ENCODE data around the gene ADAM17. TPM values are rescaled to one million over a fixed set of nuclear protein-coding genes. Genes with fewer than 3 reads are reported as not detected.
"Not testable (repeated sequence)": the region's sequence is repeated elsewhere in the genome, so short reads cannot be mapped to it uniquely, and the experiment has no call there.

The ADAM17 gene
- total and polyA plus RNA-seq, 10 donors, result 9.4 to 54.0 (median 32.5) TPM

DNA sequence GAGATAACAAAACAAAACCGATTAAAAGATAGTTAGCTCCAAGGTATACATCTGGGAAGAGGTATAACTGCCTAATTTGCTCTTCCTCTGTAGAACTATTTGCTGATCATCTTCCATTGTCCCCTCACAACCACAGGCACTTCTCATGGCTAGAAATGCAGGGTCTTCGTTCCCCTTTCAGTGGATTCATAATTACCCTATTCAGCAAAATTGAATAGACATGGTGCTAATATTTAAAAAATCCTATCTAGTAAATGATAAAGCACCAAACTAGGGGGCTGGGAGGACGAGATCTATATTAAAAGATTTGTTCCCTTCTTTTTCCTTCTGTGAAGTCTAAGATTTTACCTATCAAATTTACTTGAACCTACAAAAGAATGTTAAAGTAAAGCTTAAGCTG, 30.8 kb upstream of the ADAM17 start:
- peaks cover 2 to 96% (median 55%) of the 10 kb centered on the region in 6 donors for H3K36me3 ChIP-seq
- no peak overlapping the region for H3K27ac ChIP-seq
- no peak overlapping the region for H3K4me3 ChIP-seq
- no peaks in the 10 kb centered on the region for H3K27me3 ChIP-seq (replicated peaks in 1 of 7)
- WGBS, 5 donors, result 91 to 95% (median 94%) methylated on average over 3 of the region's 3 CpGs
- TF ChIP-seq POLR2A (IDR thresholded peaks at IDR 0.05) (no peak), POLR2AphosphoS5 (IDR thresholded peaks at IDR 0.05) (no peak)
- TF ChIP-seq, protein P1, sequence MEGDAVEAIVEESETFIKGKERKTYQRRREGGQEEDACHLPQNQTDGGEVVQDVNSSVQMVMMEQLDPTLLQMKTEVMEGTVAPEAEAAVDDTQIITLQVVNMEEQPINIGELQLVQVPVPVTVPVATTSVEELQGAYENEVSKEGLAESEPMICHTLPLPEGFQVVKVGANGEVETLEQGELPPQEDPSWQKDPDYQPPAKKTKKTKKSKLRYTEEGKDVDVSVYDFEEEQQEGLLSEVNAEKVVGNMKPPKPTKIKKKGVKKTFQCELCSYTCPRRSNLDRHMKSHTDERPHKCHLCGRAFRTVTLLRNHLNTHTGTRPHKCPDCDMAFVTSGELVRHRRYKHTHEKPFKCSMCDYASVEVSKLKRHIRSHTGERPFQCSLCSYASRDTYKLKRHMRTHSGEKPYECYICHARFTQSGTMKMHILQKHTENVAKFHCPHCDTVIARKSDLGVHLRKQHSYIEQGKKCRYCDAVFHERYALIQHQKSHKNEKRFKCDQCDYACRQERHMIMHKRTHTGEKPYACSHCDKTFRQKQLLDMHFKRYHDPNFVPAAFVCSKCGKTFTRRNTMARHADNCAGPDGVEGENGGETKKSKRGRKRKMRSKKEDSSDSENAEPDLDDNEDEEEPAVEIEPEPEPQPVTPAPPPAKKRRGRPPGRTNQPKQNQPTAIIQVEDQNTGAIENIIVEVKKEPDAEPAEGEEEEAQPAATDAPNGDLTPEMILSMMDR (IDR thresholded peaks at IDR 0.05 in 8 of 11, conservative IDR thresholded peaks at IDR 0.05 in 3 of 11), result no peak
- DNase-seq, result no peak
- H3K9me3 ChIP-seq, result no peaks in the 10 kb centered on the region
- H3K4me1 ChIP-seq, result no peaks in the 10 kb centered on the region
- intact Hi-C loops (cut with DNase I; ENCODE audit: low total_unique reads), result no loop called here

- H3K27me3 ChIP-seq (replicated peaks in 1 of 7), result no peaks in the 10 kb centered on the region
- H3K27ac ChIP-seq, result no peak overlapping the region
- 95 to 98% (median 97%) methylated on average over 5 of the region's 5 CpGs for WGBS, 5 donors
- intact Hi-C loops (cut with DNase I; ENCODE audit: low total_unique reads), result no loop called here
- H3K36me3 ChIP-seq, result peaks cover 2 to 91% (median 51%) of the 10 kb centered on the region in 6 donors
- DNase-seq, result no peak
- TF ChIP-seq, protein P1 (IDR thresholded peaks at IDR 0.05 in 8 of 11, conservative IDR thresholded peaks at IDR 0.05 in 3 of 11), result no peak
- no peak for TF ChIP-seq POLR2AphosphoS5 (IDR thresholded peaks at IDR 0.05)
- H3K4me1 ChIP-seq, result no peaks in the 10 kb centered on the region
- H3K4me3 ChIP-seq, result no peak overlapping the region
- no peaks in the 10 kb centered on the region for H3K9me3 ChIP-seq
Measured at GRCh38 chr2:9585486-9585885, 29.9 kb upstream of the ADAM17 start.

DNA sequence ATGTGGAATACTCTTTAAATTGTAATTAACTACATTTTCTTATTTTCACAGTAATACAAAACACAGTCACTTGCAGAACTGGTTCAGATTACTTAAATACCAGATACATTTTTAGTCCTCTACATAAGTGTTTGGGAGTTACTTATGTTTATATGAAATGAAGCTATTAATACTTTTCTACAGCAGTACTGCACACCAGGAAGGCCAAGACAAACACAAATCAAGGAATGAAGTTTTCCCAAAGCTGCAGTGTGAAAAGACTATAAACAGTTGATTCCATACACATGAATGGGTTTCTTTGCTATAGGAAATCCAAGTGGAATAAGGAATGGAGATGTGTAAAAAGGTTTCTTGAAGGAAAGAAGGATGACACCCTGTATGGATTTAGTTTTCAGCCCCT, 29.3 kb upstream of the ADAM17 start:
- peaks cover 0 to 88% (median 47%) of the 10 kb centered on the region in 6 donors for H3K36me3 ChIP-seq
- H3K27me3 ChIP-seq (replicated peaks in 1 of 7); H3K4me3 ChIP-seq; H3K4me1 ChIP-seq; H3K9me3 ChIP-seq; intact Hi-C loops (cut with DNase I; ENCODE audit: low total_unique reads); DNase-seq; H3K27ac ChIP-seq: not testable (repeated sequence)

- H3K27me3 ChIP-seq (replicated peaks in 1 of 7), result no peaks in the 10 kb centered on the region
- no peak for DNase-seq
- intact Hi-C loops (cut with DNase I; ENCODE audit: low total_unique reads), result no loop called here
- H3K4me1 ChIP-seq, result no peaks in the 10 kb centered on the region
- H3K27ac ChIP-seq, result no peak overlapping the region
- TF ChIP-seq, protein P1 (IDR thresholded peaks at IDR 0.05 in 8 of 11, conservative IDR thresholded peaks at IDR 0.05 in 3 of 11), result no peak
- TF ChIP-seq POLR2A (IDR thresholded peaks at IDR 0.05) (no peak), POLR2AphosphoS5 (IDR thresholded peaks at IDR 0.05) (no peak)
- H3K9me3 ChIP-seq, result no peaks in the 10 kb centered on the region
- H3K36me3 ChIP-seq, result peaks cover 0 to 66% (median 33%) of the 10 kb centered on the region in 6 donors
- 93 to 98% (median 96%) methylated on average over 5 of the region's 5 CpGs for WGBS, 5 donors
- H3K4me3 ChIP-seq, result no peak overlapping the region
Measured at GRCh38 chr2:9582624-9583023, 27.0 kb upstream of the ADAM17 start.

Measured in spleen (tissue), 11 donors.